HCEC 1CT (cell line): Measurements from ENCODE around the gene OMP.

ENCODE experiments used
- DNase-seq: peaks from one replicate; pipeline ENCODE4 v3.0.0-alpha.2; 2017

The OMP gene

DNA sequence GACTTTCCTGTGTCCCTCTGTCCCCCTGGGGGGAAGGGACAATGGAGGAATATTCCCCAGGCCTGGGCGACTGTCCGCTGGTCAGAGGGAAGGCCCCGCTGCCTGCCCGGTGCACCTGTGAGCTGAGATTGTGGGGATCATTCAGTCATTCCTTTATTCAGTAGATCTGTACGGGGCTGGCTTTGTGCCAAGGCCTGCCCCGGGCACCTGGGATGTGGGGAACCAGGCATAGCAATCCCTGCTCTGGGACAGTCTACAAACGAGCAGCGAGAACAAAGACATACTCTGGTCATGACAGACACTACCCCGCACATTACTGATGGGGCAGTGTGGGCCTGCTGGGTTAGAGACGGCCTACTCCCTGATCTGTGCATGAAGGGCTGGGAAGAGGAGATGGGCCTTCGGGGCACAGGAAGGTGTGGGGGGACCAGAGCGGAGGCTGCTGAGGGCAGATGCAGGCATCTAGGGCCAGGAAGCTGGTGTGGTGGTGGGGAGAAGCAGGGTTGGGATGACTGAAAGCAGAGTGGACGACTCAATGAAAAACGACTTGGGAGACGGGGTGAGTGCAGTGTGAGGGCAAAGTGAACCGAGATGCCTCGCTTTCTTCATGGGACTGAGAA, 23.6 kb downstream of the OMP start:
- DNase-seq: no peak

DNA sequence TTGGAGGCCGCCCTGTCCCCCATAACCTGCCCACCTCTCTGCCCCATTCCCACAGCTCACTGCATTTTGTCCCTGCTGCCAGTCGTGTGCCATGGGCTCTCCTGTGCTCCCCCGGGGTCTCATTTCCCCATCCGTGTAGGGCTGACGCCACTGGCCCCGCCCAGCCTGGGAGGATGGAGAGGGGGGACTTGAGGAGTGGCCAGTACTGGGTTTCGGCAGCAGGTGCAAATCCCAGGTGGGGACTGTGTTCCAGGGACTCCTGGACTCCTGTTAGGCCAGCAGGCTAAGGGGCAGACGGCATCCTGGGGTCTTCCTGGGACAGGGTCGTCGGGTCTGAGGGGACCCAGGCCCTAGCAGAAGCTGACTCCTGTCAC, 24.2 kb downstream of the OMP start:
- no peak for DNase-seq

DNA sequence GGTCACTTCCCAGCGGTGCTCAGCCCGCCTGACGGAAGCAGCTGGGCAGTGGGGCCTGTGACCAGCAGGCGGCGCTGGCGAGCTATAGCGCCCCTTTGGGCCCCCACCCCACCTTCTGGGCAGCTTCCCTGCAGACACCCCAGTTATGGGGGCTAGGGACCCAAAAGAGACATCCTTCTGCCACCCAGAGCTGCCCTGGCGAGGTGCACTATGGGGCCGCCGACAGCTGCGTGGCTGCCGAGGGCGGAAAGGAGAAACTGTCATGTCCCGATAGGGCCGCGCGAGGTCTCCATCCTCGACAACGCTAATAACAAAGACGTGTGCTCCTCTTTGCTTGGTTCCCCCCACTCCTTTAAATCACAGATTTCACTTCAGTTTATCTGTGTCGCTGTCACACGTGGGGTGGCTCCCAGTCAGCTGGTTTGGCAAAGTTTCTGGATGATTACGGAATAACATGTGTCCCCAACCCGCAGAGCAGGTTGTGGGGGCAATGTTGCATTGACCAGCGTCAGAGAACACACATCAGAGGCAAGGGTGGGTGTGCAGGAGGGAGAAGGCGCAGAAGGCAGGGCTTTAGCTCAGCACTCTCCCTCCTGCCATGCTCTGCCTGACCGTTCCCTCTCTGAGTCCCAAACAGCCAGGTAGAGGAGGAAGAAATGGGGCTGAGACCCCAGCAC, 24.7 kb downstream of the OMP start:
- DNase-seq: peak; percentile 33

DNA sequence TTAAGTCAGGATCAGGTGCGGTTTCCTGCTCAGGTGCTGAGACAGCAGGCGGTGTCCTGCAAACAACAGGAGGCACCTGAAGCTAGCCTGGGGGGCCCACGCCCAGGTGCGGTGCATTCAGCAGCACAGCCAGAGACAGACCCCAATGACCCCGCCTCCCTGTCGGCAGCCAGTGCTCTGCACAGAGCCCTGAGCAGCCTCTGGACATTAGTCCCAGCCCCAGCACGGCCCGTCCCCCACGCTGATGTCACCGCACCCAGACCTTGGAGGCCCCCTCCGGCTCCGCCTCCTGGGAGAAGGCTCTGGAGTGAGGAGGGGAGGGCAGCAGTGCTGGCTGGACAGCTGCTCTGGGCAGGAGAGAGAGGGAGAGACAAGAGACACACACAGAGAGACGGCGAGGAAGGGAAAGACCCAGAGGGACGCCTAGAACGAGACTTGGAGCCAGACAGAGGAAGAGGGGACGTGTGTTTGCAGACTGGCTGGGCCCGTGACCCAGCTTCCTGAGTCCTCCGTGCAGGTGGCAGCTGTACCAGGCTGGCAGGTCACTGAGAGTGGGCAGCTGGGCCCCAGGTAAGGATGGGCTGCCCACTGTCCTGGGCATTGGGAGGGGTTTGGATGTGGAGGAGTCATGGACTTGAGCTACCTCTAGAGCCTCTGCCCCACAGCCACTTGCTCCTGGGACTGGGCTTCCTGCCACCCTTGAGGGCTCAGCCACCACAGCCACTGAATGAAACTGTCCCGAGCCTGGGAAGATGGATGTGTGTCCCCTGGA, 25.5 kb downstream of the OMP start, which contains the start of gene MYO7A:
Gene MYO7A (plus strand): TSS at position 327 of the 772 bp plus-strand sequence. CDS start 2,389 bp downstream, outside the sequence.
- DNase-seq: no peak

DNA sequence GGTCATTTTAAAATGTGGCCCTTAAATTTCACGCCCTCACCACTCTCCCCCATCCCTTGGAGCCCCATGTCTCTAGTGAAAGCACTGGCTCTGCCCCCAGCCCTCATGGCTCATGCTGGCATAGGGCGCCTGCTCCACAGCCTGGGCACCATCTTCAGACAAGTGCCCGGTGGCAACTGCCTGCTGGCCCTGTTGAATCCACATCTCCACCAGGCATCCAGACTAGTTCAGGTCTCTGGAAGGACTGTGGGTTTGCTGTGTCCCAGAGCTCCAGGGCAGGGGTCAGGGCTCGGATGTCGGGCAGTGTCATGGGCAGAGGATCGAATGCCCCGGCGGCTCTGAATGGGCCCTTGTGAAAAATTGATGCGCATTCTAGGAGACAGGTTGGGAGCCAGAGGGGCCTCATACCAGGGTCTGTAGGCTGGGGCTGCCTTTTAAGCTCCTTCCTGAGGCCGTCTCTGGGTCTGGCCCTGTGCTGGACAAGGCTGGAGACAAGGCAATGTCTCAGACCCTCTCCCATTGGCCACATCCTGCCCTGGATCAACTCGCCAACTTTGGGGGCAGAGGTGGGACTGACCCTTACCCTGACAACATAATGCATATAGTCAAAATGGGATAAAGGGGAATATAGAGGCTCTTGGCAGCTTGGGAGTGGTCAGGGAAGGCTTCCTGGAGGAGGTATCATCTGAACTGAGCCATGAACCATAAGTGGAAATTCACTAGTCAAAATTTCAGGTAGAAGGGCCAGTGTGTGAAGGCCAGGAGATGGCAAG, 26.6 kb downstream of the OMP start:
- DNase-seq: no peak

DNA sequence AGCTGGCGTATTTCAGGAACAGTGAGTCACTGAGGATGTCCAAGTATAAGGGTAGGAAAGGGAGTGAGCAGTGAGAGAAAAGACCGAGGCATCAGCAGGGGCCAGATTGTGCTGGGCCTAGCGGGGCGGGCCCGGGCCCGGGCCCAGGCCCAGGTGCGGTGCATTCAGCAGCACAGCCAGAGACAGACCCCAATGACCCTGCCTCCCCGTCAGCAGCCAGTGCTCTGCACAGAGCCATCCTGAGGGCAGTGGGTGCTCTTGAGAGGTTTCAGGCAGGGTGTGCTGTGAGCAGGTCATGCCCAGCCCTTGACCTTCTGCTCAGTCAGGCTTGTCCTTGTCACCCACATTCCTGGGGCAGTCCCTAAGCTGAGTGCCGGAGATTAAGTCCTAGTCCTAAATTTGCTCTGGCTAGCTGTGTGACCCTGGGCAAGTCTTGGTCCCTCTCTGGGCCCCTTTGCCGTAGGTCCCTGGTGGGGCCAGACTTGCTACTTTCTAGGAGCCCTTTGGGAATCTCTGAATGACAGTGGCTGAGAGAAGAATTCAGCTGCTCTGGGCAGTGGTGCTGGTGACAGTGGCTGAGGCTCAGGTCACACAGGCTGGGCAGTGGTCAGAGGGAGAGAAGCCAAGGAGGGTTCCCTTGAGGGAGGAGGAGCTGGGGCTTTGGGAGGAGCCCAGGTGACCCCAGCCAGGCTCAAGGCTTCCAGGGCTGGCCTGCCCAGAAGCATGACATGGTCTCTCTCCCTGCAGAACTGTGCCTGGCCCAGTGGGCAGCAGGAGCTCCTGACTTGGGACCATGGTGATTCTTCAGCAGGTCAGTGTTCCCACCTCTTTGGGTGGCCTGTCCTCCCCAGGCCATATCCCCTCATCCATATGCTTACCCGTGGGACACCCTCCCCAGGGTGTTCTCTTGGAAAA, 27.5 kb downstream of the OMP start:
- DNase-seq: no peak

DNA sequence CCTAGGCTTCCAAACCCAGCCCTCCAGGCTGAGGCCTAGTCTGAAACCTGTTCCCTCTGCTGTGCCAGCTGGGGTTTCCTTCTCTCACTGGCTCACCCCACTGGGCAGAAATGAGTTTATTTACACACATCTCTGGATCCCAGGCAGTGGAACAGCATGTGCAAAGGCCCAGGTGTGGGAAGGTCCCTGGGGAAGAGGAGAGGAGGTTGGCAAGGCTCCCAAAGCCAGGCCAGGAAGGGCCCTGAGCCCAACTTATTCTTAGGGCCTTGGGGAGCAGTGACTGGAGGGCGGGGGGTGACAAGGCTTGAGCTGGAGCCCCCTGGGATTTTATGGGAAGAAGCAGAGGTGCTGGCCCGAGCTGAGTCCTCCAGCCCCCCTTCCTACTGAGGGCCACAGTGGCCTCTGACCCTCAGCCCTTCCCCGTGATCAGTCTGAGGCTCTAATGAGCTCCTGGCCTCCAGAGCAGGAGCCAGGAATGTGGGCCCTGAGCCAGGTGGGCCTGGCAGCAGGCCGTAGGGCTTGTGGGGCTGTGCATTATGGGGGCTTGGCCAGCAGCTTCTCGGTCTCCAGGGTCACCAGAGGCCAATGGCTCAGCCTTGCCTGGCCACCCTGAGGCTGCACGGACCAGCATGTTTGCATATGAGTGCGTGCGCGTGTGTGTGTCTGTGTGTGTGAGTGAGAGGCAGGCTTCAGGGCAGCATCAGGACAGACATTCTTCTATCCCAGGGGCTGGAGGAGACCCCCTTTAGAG, 28.3 kb downstream of the OMP start:
- no peak for DNase-seq

DNA sequence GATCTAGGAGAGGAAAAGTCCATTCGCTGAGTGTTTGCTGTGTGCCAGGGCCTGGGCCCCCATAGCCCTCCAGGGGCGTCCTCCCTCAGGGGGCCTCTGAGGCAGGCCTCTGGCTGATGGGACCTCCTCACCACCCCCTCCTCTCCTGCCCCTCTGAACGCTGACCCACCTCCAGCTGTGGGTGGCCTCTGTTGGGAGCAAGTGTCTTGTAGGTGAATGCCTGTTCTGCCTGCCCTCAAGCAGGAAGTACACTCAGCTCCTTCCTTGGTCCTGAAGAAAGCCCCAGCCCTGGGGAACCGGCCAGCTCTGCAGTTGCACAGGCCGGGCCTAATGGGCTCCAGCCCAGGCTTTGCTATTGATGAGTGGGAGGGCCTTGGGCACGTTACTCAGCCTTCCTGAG, 28.9 kb downstream of the OMP start:
- DNase-seq: no peak

DNA sequence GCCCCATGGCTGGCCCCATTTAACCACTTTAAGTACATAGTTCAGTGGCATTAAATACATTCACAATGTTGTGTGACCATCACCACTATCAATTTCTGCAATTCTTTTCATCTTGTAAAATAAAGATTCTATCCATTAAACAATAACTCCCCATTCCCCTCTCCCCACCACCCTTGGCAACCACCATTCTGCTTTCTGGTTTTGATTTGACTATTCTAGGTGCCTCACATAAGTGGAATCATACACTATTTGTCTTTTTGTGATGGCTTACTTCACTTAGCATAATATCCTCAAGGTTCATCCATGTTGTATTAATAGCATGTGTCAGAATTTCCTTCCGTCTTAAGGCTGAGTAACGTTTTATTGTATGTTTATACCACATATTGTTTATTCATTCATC, 32.4 kb downstream of the OMP start:
- no peak for DNase-seq

DNA sequence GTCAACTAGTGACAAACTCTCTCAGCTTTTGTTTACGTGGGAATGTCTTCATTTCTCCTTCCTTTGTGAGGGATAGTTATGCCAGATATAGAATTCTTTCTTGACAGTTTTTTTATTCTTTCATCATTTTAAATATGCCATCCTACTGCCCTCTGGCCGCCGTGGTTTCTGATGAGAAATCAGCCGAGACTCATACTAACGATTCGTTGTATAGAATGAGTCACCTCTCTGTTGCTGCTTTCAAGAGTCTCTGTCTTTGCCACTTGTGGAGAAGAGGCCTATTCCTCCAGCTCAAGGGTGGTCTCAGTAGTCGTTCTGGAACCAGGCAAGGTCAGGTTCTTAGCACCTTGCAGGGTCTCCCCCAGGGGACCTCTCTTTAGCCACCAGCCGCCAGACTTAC, 33.4 kb downstream of the OMP start:
- peak; percentile 65 for DNase-seq

DNA sequence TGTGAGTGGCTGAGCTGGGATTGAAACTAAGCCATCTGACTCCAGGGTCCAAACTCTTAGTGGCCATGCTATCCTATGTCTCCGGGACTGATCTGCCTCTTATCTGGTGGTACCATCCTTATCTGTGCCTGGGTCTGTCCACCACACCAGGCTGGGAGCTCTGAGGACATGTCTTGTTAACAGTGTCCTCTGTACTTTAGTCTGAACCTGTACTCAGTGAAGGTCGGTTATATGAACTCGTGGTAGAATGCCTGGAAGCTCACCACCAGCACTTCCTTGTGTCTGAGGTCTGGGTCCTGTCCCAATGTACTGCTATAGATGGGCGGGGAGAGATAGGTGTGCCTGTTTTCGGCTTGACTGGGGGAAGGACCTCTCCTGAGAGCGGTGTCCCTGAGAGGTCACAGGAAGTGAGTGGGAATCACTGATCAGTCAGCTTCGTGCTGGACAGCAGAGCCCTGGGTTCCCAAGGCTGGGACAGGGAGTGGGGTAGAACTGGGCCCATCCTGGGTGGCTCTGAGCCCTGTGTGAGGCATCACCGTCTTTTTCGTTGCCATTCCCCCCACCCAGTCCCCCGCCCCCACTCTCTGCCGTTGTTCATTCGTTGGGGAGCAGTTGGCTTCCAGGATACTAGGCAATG, 34.3 kb downstream of the OMP start:
- no peak for DNase-seq

DNA sequence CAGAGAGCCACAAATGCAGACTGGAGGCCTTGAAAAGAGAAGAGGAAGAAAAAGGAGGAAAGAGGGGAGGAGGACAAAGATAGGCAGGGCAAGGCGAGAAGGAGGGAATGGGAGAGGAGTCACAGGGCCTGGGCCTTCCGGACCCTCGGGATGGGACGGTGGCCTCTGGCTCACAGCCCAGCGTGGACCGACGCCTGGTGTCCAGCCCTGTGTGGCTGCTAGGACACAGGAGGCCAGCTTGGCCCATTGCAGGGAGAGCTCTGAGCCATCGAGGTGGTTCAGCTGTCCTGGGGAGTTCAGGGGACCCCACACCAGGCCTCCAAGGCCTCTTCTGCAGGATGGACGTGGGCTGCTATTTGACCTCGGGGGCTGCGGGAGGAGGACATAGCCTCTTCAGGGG, 34.8 kb downstream of the OMP start:
- DNase-seq: no peak

DNA sequence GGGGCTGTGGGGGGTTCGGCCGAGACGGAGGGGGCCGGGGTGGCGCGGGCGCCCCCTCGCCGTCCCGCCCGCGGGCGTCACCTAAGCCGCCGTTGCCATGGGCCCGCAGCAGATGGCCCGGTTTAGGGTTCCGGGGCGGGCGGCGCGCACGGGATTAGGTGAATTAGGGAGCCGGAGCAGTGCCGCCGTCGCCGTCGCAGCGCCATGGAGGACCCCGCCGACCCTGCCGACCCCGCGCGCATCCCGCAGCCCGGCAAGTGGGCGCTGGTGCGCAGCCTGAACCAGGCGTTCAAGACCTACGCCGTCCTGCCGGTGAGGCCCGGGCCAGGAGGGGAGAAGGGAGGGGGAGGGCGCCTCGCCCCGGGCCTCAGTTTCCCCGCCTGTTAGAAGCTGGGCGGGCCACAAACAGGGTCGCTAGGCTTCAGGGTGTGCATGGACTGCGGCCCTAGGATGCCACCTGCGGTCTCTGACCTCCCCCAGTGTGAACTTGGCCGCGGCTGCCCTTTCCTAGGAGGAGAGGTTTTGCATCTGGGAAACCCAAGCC, 35.5 kb downstream of the OMP start:
- no peak for DNase-seq

DNA sequence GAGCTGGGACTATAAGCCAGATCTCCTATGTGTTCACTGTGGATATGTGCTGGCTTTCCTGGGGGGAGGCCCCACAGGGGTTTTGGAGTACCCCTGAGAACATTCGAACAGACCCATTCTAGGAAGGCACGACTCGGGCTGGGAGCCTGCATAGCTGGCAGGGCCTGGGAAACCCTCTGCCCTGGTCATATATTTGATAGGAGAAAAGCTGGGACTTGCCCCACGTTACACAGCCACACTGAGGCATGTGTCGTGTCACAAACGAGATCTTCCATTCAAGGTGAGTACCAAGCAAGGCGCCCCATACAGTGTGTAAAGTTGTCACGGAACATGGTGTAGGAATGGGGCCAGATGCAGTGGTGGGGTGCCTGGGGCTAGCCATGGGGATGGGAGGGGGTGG, 36.6 kb downstream of the OMP start:
- DNase-seq: no peak

DNA sequence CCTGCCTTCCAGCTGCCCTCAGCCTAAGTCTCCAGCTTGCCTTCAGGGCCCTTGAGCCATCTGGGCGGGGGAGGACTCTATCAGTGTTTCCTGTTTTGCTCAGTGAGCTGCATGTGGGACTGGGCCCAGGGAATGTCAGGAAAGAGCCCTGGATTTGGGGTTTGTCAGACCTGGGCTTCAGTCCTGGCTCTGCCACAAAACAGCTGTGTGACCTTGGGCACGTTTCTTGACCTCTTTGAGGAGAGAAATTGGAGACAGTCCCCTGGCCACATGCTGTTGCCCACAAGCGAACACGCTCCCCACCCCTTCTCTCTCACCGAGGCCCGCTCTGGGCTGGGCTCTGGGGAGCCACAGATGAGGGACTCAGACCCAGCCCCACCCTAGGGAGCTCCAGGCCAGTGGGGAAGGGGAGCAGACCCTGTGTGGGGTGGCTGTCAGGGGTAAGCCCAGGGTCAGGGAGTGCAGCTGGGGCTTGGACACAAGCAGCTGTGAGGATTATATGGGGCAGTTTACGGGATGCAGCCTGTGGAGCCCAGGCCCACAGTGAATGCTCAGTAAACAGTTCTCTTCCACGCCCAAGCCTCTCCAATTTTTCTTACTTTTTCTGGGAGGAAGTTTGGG, 37.7 kb downstream of the OMP start:
- peak; percentile 38 for DNase-seq

DNA sequence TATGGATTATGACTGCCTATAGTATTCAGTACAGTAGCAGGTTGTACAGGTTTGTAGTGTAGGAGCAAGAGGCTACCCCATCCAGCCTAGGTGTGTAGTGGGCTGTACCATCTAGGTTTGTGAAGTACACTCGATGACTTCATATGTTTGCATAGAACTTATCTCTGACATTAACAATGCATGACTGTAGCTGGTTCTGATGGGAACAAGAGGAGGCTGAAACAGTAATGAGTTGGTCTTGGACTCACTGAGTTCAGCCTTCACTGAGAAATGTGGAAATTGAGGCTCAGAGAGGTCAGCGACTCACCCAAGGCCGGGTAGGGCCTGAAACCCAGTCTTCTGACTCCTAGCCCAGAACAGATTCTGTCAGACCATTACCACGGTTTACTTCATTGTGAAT, 38.4 kb downstream of the OMP start:
- peak; percentile 47 for DNase-seq

DNA sequence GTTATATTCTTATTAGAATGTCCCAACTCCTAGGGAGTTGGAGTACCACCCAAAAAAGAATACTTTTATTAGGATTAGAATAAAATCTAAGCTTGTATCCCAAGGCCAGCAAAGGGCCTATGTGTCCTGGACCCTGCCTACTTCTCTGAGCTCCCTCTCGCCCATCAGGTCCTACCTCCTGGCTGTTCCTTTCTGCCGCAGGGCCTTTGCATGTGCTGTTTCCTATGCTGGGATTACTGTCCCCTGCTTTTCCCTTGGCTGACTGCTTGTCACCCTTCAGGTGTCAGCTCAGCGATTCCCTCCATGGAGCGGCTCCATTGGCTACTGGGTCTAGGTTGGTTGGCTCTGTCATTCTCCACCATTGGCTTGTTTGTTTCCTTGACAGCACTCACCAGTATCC, 38.8 kb downstream of the OMP start:
- no peak for DNase-seq

DNA sequence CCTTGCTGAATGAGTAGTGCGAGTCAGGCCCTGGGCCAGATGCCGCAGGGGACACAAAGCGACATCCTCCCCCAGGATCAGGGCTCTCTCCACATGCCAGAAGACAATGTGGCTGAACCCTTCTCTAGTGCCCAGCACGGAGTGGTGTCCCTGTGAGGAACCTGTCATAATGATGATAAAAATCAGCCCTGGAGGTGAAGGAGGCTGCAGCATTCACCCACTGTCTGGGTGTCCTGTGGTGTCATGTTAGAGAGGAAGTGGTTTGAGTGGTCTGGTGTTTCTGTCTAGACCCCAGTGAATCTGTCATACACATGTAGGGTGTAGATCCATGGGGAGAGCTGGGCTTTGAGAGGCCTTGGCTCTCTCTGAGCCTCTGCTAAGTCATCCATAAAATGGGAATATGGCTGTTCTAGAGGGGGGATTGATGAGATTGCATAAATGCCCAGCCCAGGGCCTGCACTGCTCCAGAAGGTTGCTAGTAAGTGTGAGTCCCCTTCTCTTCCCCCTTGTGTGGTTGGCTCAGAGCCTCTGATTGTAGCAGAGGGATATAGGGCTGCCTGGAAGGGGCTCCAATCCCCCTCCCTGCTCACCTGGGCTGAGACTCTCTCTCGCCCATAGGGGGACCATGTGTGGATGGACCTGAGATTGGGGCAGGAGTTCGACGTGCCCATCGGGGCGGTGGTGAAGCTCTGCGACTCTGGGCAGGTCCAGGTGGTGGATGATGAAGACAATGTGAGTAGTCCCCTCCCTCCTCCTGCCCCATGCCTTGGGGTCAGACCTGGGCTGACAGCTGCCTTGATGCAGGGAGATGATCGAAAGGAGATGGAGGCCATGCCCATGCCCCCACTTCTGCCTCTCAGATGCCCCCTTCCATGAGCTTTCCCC, 39.7 kb downstream of the OMP start:
- DNase-seq: no peak

DNA sequence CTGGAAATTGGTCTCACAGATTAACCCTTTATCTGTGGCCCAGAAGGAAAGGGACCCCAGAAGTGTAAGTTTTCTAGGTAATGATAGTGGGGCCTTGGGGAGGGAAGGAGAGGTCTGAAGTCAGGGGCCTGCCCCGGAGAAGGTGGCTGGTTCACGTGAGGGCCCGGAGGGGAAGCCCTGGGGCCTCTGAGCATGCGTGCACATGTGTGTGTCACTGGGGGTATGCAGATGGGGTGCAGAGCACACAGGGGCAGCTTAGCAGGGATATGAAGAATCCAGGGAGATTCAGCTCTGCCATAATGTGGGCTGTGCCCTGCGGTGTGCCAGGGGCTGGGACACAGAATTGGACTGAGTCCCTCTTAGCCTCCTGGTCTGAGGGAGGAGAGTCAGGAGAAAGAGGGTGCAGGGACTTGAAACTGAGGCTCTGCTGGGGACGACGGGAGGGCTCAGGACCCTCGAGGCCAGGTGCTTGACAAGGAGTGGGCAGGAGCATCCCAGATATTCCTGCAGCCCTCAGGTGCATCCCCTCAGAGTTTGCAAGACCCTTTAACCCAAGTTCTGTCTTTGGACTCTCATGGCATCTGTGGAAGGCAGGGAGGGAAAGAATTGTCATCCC, 40.9 kb downstream of the OMP start:
- DNase-seq: no peak
